Activated T-cell treated with anti-CD3 and anti-CD28 coated beads for 1 hour (primary cell): ENCODE results near the gene KIAA1755.
"Not testable (repeated sequence)": the region's sequence is repeated elsewhere in the genome, so short reads cannot be mapped to it uniquely, and the experiment has no call there.

ENCODE experiments used
- DNase-seq: peaks from one replicate; pipeline ENCODE4 v3.0.0-alpha.2; 2020; ENCODE audit warnings: low read depth

Gene KIAA1755

GRCh38 chr20:38266426-38266825 lies 5.9 kb upstream of the KIAA1755 start:
- no peak for DNase-seq

- DNase-seq, result no peak
Measured at GRCh38 chr20:38262931-38263330, 2.4 kb upstream of the KIAA1755 start.

- no peak for DNase-seq
Measured at GRCh38 chr20:38261054-38261390, 487 bp upstream of the KIAA1755 start.

GRCh38 chr20:38260025-38260377 lies 534 bp downstream of the KIAA1755 start:
- DNase-seq, result no peak

GRCh38 chr20:38258545-38259215 lies 1.9 kb downstream of the KIAA1755 start:
- DNase-seq, result no peak

GRCh38 chr20:38256966-38257365 lies 3.6 kb downstream of the KIAA1755 start:
- no peak for DNase-seq

GRCh38 chr20:38256021-38256420 lies 4.5 kb downstream of the KIAA1755 start:
- no peak for DNase-seq

- DNase-seq, result no peak
Measured at GRCh38 chr20:38255393-38255792, 5.1 kb downstream of the KIAA1755 start.

- not testable (repeated sequence) for DNase-seq
Measured at GRCh38 chr20:38254621-38255020, 5.9 kb downstream of the KIAA1755 start.

GRCh38 chr20:38253571-38253970 lies 7.0 kb downstream of the KIAA1755 start:
- no peak for DNase-seq

- DNase-seq, result no peak
Measured at GRCh38 chr20:38252292-38253288, 7.9 kb downstream of the KIAA1755 start.

- DNase-seq, result not testable (repeated sequence)
Measured at GRCh38 chr20:38251441-38251840, 9.1 kb downstream of the KIAA1755 start.

- no peak for DNase-seq
Measured at GRCh38 chr20:38250609-38251008, 9.9 kb downstream of the KIAA1755 start.

GRCh38 chr20:38249536-38250310 lies 10.8 kb downstream of the KIAA1755 start:
- DNase-seq, result no peak

- no peak for DNase-seq
Measured at GRCh38 chr20:38248133-38248532, 12.4 kb downstream of the KIAA1755 start.

GRCh38 chr20:38247725-38248124 lies 12.8 kb downstream of the KIAA1755 start:
- not testable (repeated sequence) for DNase-seq

- no peak for DNase-seq
Measured at GRCh38 chr20:38247166-38247509, 13.4 kb downstream of the KIAA1755 start.

- DNase-seq, result no peak
Measured at GRCh38 chr20:38246357-38247165, 14.0 kb downstream of the KIAA1755 start.

GRCh38 chr20:38245753-38246152 lies 14.8 kb downstream of the KIAA1755 start:
- no peak for DNase-seq

GRCh38 chr20:38243709-38244020 lies 16.9 kb downstream of the KIAA1755 start:
- DNase-seq, result no peak

- DNase-seq, result no peak
Measured at GRCh38 chr20:38242848-38243708, 17.5 kb downstream of the KIAA1755 start.
